Stimulated activated naive CD8-positive, alpha-beta T cell treated with anti-CD3 and anti-CD28 coated beads, Interleukin-15, Interleukin-2, amounts not matched to agents 100 U/mL and 50 U/mL, for 24 hours (primary cell): ENCODE measurements around the gene EHD1.

Experiments
- ATAC-seq: fragments of 150-1000 bp; cut with Tn5 transposase; one replicate; pipeline ENCODE4 v1.10.0; 2021
- DNase-seq: peaks from one replicate; pipeline ENCODE4 v3.0.0; 2021

The EHD1 gene

GRCh38 chr11:64872790-64873488, 5.5 kb downstream of the EHD1 start:
- ATAC-seq (no peak), DNase-seq (no peak)

GRCh38 chr11:64871492-64871891, 6.9 kb downstream of the EHD1 start:
- DNase-seq: no peak
- ATAC-seq: no peak

GRCh38 chr11:64870893-64871466, 7.4 kb downstream of the EHD1 start:
- no peak for DNase-seq
- ATAC-seq: no peak

- ATAC-seq (no peak), DNase-seq (peak; percentile 46)
Measured at GRCh38 chr11:64870176-64870892, 8.1 kb downstream of the EHD1 start.

- ATAC-seq (no peak), DNase-seq (no peak)
Measured at GRCh38 chr11:64869571-64870175, 8.7 kb downstream of the EHD1 start.

- ATAC-seq: peak; percentile 6
Measured at GRCh38 chr11:64868904-64869570, 9.4 kb downstream of the EHD1 start.

GRCh38 chr11:64867748-64868462, 10.5 kb downstream of the EHD1 start:
- ATAC-seq (no peak), DNase-seq (no peak)

More at GRCh38 chr11:64868904-64869570, 9.4 kb downstream of the EHD1 start:
- peak; percentile 58 for DNase-seq

- ATAC-seq: no peak
- DNase-seq: no peak
Measured at GRCh38 chr11:64866173-64866491, 12.3 kb downstream of the EHD1 start.

GRCh38 chr11:64865286-64866172, 12.9 kb downstream of the EHD1 start:
- ATAC-seq (peak; percentile 34), DNase-seq (peak; percentile 50)

GRCh38 chr11:64864473-64865285, 13.7 kb downstream of the EHD1 start:
- ATAC-seq (peak; percentile 67), DNase-seq (peak; percentile 79)

- no peak for DNase-seq
Measured at GRCh38 chr11:64864135-64864472, 14.3 kb downstream of the EHD1 start.

GRCh38 chr11:64863391-64864060, 14.9 kb downstream of the EHD1 start:
- DNase-seq (no peak), ATAC-seq (no peak)

More at GRCh38 chr11:64864135-64864472, 14.3 kb downstream of the EHD1 start:
- ATAC-seq: no peak

GRCh38 chr11:64862987-64863390, 15.4 kb downstream of the EHD1 start:
- ATAC-seq (no peak), DNase-seq (no peak)

GRCh38 chr11:64861227-64861975, 17.0 kb downstream of the EHD1 start:
- DNase-seq (no peak), ATAC-seq (no peak)

GRCh38 chr11:64859542-64860414, 18.6 kb downstream of the EHD1 start:
- DNase-seq (peak; percentile 70), ATAC-seq (peak; percentile 66)

GRCh38 chr11:64858467-64859263, 19.8 kb downstream of the EHD1 start:
- peak; percentile 48 for ATAC-seq
- peak; percentile 72 for DNase-seq

GRCh38 chr11:64857485-64857884, 20.9 kb downstream of the EHD1 start:
- ATAC-seq: no peak
- DNase-seq: no peak
